GM23338 (cell line): Measurements from ENCODE around the gene TMEM119. TPM values are rescaled to one million over a fixed set of nuclear protein-coding genes. Genes with fewer than 3 reads are reported as not detected.

Experiments
- ATAC-seq: fragments of 200-7000 bp; cut with Tn5 transposase; 3 replicates; pipeline ENCODE4 v1.9.1; 2020
- DNase-seq: peaks from one replicate; pipeline ENCODE4 v3.0.0-alpha.2; 2015; ENCODE audit warnings: low spot score
- H2AFZ ChIP-seq: fragments of 200-600 bp; sonication (generic); 2 replicates; pipeline ENCODE4 v1.8.0; 2016; ENCODE audit warnings: antibody characterized with exemption, mild to moderate bottlenecking, moderate library complexity
- H3F3A ChIP-seq: fragments of 200-600 bp; sonication (generic); replicated peaks from 2 replicates; pipeline ENCODE4 v1.8.0; 2017; ENCODE audit warnings: antibody characterized with exemption, mixed run types, low read depth
- H3K27ac ChIP-seq: fragments of 200-600 bp; sonication (generic); 2 replicates; pipeline ENCODE4 v1.6.1; 2016; ENCODE audit warnings: low read depth
- H3K27me3 ChIP-seq: fragments of 200-600 bp; sonication (generic); 2 replicates; pipeline ENCODE4 v1.8.0; 2016; ENCODE audit warnings: mild to moderate bottlenecking, mixed run types, moderate library complexity; ENCODE audit not compliant: insufficient read depth
- H3K36me3 ChIP-seq: fragments of 200-600 bp; sonication (generic); 2 replicates; pipeline ENCODE4 v1.8.0; 2016; ENCODE audit warnings: mild to moderate bottlenecking; ENCODE audit not compliant: insufficient read depth
- H3K4me1 ChIP-seq: fragments of 200-600 bp; sonication (generic); 2 replicates; pipeline ENCODE4 v1.8.0; 2016; ENCODE audit warnings: mild to moderate bottlenecking, moderate library complexity; ENCODE audit not compliant: insufficient read depth
- H3K4me2 ChIP-seq: fragments of 200-600 bp; sonication (generic); 2 replicates; pipeline ENCODE4 v1.7.1; 2017; ENCODE audit warnings: mixed run types
- H3K4me3 ChIP-seq: fragments of 200-600 bp; sonication (generic); 2 replicates; pipeline ENCODE4 v1.6.1; 2016; ENCODE audit warnings: mixed run types
- H3K79me2 ChIP-seq: fragments of 200-600 bp; sonication (generic); replicated peaks from 2 replicates; pipeline ENCODE4 v1.8.0; 2017; ENCODE audit warnings: mild to moderate bottlenecking; ENCODE audit not compliant: insufficient read depth
- H3K9me2 ChIP-seq: fragments of 200-600 bp; sonication (generic); 2 replicates; pipeline ENCODE4 v1.8.0; 2017; ENCODE audit not compliant: insufficient read depth
- H4K20me1 ChIP-seq: fragments of 200-600 bp; sonication (generic); replicated peaks from 2 replicates; pipeline ENCODE4 v1.8.0; 2017; ENCODE audit warnings: mild to moderate bottlenecking; ENCODE audit not compliant: insufficient read depth
- H3K27ac Mint-ChIP-seq: 2 replicates; pipeline ENCODE4 v1.8.0; 2020; ENCODE audit warnings: inconsistent platforms, mild to moderate bottlenecking, moderate library complexity, mixed read lengths
- H3K27me3 Mint-ChIP-seq: 3 replicates; pipeline ENCODE4 v1.8.0; 2022; ENCODE audit warnings: low read depth, mild to moderate bottlenecking, moderate library complexity, mixed read lengths, inconsistent platforms; ENCODE audit not compliant: insufficient read depth, poor library complexity
- H3K36me3 Mint-ChIP-seq: 3 replicates; pipeline ENCODE4 v1.8.0; 2021; ENCODE audit warnings: low read depth, mild to moderate bottlenecking, inconsistent platforms, moderate library complexity, mixed read lengths
- H3K4me1 Mint-ChIP-seq: 3 replicates; pipeline ENCODE4 v1.8.0; 2020; ENCODE audit warnings: mild to moderate bottlenecking, inconsistent platforms, mixed read lengths
- H3K4me3 Mint-ChIP-seq: 3 replicates; pipeline ENCODE4 v1.8.0; 2021; ENCODE audit warnings: moderate library complexity, mild to moderate bottlenecking, inconsistent platforms, mixed read lengths
- H3K9me3 Mint-ChIP-seq: 3 replicates; pipeline ENCODE4 v1.8.0; 2020; ENCODE audit warnings: moderate library complexity, mild to moderate bottlenecking, inconsistent platforms, mixed read lengths
- CREB1 ChIP-seq: fragments of 250-450 bp; sonication (Bioruptor Pico); IDR thresholded peaks from 2 replicates; pipeline ENCODE4 v1.5.0; 2020; ENCODE audit warnings: low read depth, mild to moderate bottlenecking, moderate library complexity
- ETS1 ChIP-seq: IDR thresholded peaks from 2 replicates; pipeline ENCODE4 v1.6.1; 2016; ENCODE audit warnings: antibody characterized with exemption
- EZH2 ChIP-seq: fragments of 200-600 bp; sonication (generic); IDR thresholded peaks from one replicate; pipeline ENCODE4 v1.8.0; 2017; ENCODE audit warnings: antibody characterized with exemption, mild to moderate bottlenecking, low read depth; ENCODE audit not compliant: unreplicated experiment
- EZH2phosphoT487 ChIP-seq: fragments of 200-600 bp; sonication (generic); IDR thresholded peaks from one replicate; pipeline ENCODE4 v1.8.1; 2018; ENCODE audit warnings: antibody characterized with exemption; ENCODE audit not compliant: unreplicated experiment
- NANOG ChIP-seq: IDR thresholded peaks from 2 replicates; pipeline ENCODE4 v1.6.1; 2016; ENCODE audit warnings: antibody characterized with exemption, borderline replicate concordance
- POLR2AphosphoS5 ChIP-seq: IDR thresholded peaks from 2 replicates; pipeline ENCODE4 v1.6.1; 2016; ENCODE audit warnings: antibody characterized with exemption, low read depth
- ZNF114 ChIP-seq: fragments of 250-450 bp; sonication (Bioruptor Pico); IDR thresholded peaks from 2 replicates; pipeline ENCODE4 v1.5.0; 2020; ENCODE audit warnings: mild to moderate bottlenecking, moderate library complexity
- ZNF331 ChIP-seq: fragments of 250-450 bp; sonication (Bioruptor Pico); IDR thresholded peaks from 2 replicates; pipeline ENCODE4 v1.5.0; 2020; ENCODE audit warnings: low read depth, mild to moderate bottlenecking, moderate library complexity
- polyA plus RNA-seq: library from polyadenylated mRNA; unstranded; fragments of >200 nt; fragmentation: Nextera tagmentation; extraction: Ambion mirVana; gene quantifications from 2 replicates; pipeline ENCODE4 v1.2.1, GENCODE V29; 2016
- total RNA-seq: library from RNA; depleted of rRNA; stranded (reverse); fragments of >200 nt; shearing (Covaris generic); gene quantifications from 2 replicates; pipeline ENCODE4 v1.2.3, GENCODE V29; 2014
- TF ChIP-seq, protein P1 (sequence below): IDR thresholded peaks from one replicate; pipeline ENCODE4 v1.6.1; 2018; ENCODE audit warnings: antibody characterized with exemption; ENCODE audit not compliant: unreplicated experiment

The TMEM119 gene
- total and polyA plus RNA-seq, 2 experiments from 2014 or later, result 0.06 to 0.07 TPM

DNA sequence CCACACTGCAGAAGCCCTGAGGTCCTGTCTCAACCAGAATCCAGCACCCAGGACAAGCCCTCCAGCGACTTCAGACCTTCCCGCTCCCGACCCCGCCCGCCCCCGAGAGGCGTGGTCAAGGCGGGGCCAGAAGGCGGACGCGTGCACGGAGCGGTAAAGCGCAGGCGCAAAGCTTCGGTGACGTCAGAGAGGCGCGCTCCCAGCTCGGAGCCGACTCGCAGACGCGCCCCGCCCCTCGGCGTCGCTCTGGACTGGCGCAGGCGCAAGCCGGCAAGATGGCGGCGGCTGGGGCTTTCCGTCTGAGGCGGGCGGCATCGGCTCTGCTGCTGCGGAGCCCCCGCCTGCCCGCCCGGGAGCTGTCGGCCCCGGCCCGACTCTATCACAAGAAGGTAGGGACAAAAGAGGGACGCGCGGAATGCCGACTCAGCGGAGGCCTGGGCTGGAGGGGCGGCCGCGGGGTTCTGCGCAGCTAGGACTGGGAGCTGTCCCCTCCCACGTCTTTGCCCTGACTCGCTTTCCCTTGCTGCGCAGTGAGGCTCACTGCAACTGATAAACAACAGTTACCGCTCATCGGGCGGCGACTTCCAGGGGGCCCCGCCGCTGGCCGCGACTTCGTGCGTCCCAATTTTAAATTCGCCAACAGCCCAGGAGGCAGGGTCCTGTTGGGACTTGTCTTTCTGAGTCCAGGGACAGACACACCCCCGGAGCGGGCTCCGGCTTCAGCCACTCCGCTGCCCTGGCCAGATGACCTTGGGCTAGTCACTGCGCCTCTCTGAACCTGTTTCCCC is 35.3 kb downstream of the TMEM119 start, which contains the start of gene ISCU:
TSS of gene ISCU (plus strand) at position 249 of the 788 bp plus-strand sequence. CDS start at position 276, 27 bp downstream.
- Mint-ChIP-seq H3K36me3 (peaks cover 47% of the 10 kb centered on the region), H3K27ac (peak within 1 kb of the TSS; percentile 100), H3K4me1 (peaks cover 20% of the 10 kb centered on the region), H3K9me3 (no peaks in the 10 kb centered on the region; the same call in 2 of the 3 replicates), H3K27me3 (no peaks in the 10 kb centered on the region), H3K4me3 (peak within 1 kb of the TSS; percentile 100)
- Histone ChIP-seq H3K4me1 (no peaks in the 10 kb centered on the region; the same call in 1 of the 2 replicates), H3K4me2 (peak within 1 kb of the TSS; percentile 89), H3K9me2 (no peaks in the 10 kb centered on the region), H3K27ac (peak within 1 kb of the TSS; percentile 87), H4K20me1 (peaks cover 27% of the 10 kb centered on the region), H3K79me2 (peaks cover 54% of the 10 kb centered on the region), H3K36me3 (peaks cover 33% of the 10 kb centered on the region), H3K27me3 (no peaks in the 10 kb centered on the region), H3F3A (peaks cover 5% of the 10 kb centered on the region; the same call in 1 of the 2 replicates), H3K4me3 (peak within 1 kb of the TSS; percentile 95), H2AFZ (0 out of 2 replicates have a peak within 1 kb of the TSS, but pooled peaks have one; percentile 2)
- DNase-seq (peak; percentile 98), ATAC-seq (peak; percentile 84)
- TF ChIP-seq, protein P1, sequence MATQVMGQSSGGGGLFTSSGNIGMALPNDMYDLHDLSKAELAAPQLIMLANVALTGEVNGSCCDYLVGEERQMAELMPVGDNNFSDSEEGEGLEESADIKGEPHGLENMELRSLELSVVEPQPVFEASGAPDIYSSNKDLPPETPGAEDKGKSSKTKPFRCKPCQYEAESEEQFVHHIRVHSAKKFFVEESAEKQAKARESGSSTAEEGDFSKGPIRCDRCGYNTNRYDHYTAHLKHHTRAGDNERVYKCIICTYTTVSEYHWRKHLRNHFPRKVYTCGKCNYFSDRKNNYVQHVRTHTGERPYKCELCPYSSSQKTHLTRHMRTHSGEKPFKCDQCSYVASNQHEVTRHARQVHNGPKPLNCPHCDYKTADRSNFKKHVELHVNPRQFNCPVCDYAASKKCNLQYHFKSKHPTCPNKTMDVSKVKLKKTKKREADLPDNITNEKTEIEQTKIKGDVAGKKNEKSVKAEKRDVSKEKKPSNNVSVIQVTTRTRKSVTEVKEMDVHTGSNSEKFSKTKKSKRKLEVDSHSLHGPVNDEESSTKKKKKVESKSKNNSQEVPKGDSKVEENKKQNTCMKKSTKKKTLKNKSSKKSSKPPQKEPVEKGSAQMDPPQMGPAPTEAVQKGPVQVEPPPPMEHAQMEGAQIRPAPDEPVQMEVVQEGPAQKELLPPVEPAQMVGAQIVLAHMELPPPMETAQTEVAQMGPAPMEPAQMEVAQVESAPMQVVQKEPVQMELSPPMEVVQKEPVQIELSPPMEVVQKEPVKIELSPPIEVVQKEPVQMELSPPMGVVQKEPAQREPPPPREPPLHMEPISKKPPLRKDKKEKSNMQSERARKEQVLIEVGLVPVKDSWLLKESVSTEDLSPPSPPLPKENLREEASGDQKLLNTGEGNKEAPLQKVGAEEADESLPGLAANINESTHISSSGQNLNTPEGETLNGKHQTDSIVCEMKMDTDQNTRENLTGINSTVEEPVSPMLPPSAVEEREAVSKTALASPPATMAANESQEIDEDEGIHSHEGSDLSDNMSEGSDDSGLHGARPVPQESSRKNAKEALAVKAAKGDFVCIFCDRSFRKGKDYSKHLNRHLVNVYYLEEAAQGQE, result no peak
- peak; percentile 98 for TF ChIP-seq CREB1
- no peak for TF ChIP-seq EZH2
- peak; percentile 26 for TF ChIP-seq ETS1
- no peak for TF ChIP-seq ZNF331
- peak; percentile 92 for TF ChIP-seq POLR2AphosphoS5

DNA sequence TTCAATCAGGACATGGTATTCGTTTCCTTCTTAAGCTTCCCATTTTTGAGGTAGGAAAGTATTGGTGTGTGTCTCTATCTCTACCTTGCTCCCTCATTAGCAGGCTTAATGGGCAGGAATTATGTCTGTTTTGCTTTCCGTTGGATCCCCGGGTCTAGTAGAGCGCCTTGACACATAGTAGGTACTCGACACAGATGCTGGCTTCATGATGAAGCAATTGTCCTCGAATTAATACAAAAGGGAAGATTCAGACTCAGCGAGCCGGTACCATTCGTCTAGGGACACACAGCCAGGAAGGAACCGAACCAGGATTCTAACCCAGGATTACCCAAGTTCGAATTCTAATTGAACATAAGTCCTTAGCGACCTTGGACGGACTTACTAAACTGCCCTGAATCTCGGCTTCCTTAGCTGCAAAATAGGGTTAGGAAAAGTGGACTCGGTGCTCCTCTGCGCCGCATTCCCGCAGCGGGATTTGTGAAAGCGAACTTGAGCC is 36.0 kb downstream of the TMEM119 start:
- H2AFZ ChIP-seq, result no peak overlapping the region
- ATAC-seq (peak; percentile 2; the same call in 1 of the 3 replicates), DNase-seq (no peak)
- peaks cover 28% of the 10 kb centered on the region for H4K20me1 ChIP-seq
- H3K4me1 ChIP-seq, result no peaks in the 10 kb centered on the region; the same call in 1 of the 2 replicates
- no peaks in the 10 kb centered on the region for H3K27me3 ChIP-seq
- H3K79me2 ChIP-seq, result peaks cover 60% of the 10 kb centered on the region
- H3K27me3 Mint-ChIP-seq, result no peaks in the 10 kb centered on the region
- H3K4me1 Mint-ChIP-seq, result peaks cover 20% of the 10 kb centered on the region
- H3K9me3 Mint-ChIP-seq, result no peaks in the 10 kb centered on the region; the same call in 2 of the 3 replicates
- H3K36me3 ChIP-seq, result peaks cover 27% of the 10 kb centered on the region
- no peaks in the 10 kb centered on the region for H3K9me2 ChIP-seq
- peak overlapping the region; percentile 100 for H3K4me3 Mint-ChIP-seq
- H3F3A ChIP-seq, result peaks cover 5% of the 10 kb centered on the region; the same call in 1 of the 2 replicates
- H3K4me2 ChIP-seq, result peak overlapping the region; percentile 76
- H3K27ac ChIP-seq, result peak overlapping the region; percentile 87
- H3K36me3 Mint-ChIP-seq, result peaks cover 44% of the 10 kb centered on the region
- peak overlapping the region; percentile 95 for H3K4me3 ChIP-seq
- peak overlapping the region; percentile 100 for H3K27ac Mint-ChIP-seq
- TF ChIP-seq NANOG (no peak), ZNF114 (no peak), EZH2phosphoT487 (no peak)
- TF ChIP-seq, protein P1, result no peak
